GM10266 (cell line): ENCODE measurements around the gene PHOX2B.
"Not testable (repeated sequence)": the region's sequence is repeated elsewhere in the genome, so short reads cannot be mapped to it uniquely, and the experiment has no call there.

ENCODE experiments used
- DNase-seq: peaks from one replicate; pipeline ENCODE4 v3.0.0; 2012; ENCODE audit errors: extremely low spot score
- CTCF ChIP-seq: IDR thresholded peaks from 2 replicates; pipeline ENCODE4 v1.5.1; 2012; ENCODE audit warnings: mild to moderate bottlenecking, low read depth; ENCODE audit not compliant: control insufficient read depth, insufficient read depth; ENCODE audit errors: missing control alignments

Gene PHOX2B

GRCh38 chr4:41719417-41719816 lies 29.1 kb downstream of the PHOX2B start:
- no peak for DNase-seq

GRCh38 chr4:41718907-41719306 lies 29.6 kb downstream of the PHOX2B start:
- no peak for DNase-seq
- TF ChIP-seq CTCF: no peak

More at GRCh38 chr4:41719417-41719816, 29.1 kb downstream of the PHOX2B start:
- no peak for TF ChIP-seq CTCF

- no peak for DNase-seq
These were observed 33.4 kb downstream of the PHOX2B start for GRCh38 chr4:41715155-41715554.

GRCh38 chr4:41714364-41715000 lies 34.0 kb downstream of the PHOX2B start:
- TF ChIP-seq CTCF: no peak
- DNase-seq: no peak

More at GRCh38 chr4:41715155-41715554, 33.4 kb downstream of the PHOX2B start:
- TF ChIP-seq CTCF: no peak

- no peak for DNase-seq
- TF ChIP-seq CTCF: no peak
These were observed 34.8 kb downstream of the PHOX2B start for GRCh38 chr4:41713768-41714167.

GRCh38 chr4:41712425-41712824 lies 36.1 kb downstream of the PHOX2B start:
- no peak for DNase-seq
- no peak for TF ChIP-seq CTCF

GRCh38 chr4:41711654-41712053 lies 36.9 kb downstream of the PHOX2B start:
- DNase-seq: not testable (repeated sequence)

DNA sequence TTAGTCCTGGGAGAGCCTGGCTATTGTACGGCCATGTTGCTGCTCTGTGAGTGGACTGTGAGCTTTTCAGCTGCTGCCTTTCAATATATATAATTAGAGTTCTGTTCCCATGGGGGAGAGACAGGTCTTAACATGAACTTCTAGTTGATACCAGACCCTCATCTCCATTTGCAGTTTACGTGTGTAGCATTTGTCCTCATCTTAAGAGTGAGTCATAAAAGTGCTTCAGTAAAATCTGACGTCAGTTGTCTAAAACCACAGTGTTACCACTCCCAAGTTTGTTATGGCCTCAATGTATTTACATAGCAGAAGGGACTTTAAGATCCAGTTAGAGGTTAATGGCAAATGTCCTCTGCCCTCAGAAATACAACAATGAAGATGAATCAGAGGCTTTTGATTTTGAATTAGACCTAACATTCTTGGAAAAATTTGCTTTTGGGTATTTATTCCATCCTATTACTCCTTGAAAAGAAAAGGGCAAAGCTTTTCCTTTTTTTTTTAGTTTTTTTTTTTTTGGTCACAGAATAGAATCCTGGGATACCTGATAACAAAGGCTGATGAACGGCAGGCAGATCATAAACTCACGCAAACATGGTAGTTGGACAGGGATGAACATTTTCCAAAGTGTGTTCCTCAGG lies 38.6 kb downstream of the PHOX2B start:
- no peak for TF ChIP-seq CTCF
- no peak for DNase-seq
